Endothelial cell of umbilical vein (primary cell): ENCODE measurements around the gene IL17RD. TPM values are rescaled to one million over a fixed set of nuclear protein-coding genes. Genes with fewer than 3 reads are reported as not detected.

Source experiments
- BruUV-seq: library from RNA; stranded (reverse); fragments of 400-500 nt; replicated peaks from 2 replicates; lab custom pipeline; 2021; lab: Mats Ljungman, UMichigan
- CTCF ChIA-PET: fragments of 300-600, 350-600 bp; sonication (Branson Sonifier 250); formaldehyde crosslinking; loops from one replicate; lab custom pipeline; 2021; ENCODE audit warnings: antibody characterized with exemption, inconsistent platforms; lab: Charles Lee
- POLR2A ChIA-PET: fragments of 300-600, 350-600 bp; sonication (Branson Sonifier 250); formaldehyde crosslinking; loops from one replicate; lab custom pipeline; 2021; ENCODE audit warnings: antibody characterized with exemption, inconsistent platforms; lab: Charles Lee
- DNase-seq: peaks from one replicate; pipeline ENCODE4 v3.0.0-alpha.2; 2011; ENCODE audit warnings: low read depth, low spot score
- FAIRE-seq: peaks from 2 replicates; lab custom pipeline; 2011; peaks lifted over from hg19 to GRCh38; lab: Jason Lieb, UNC
- H2AFZ ChIP-seq: 2 replicates; pipeline ENCODE4 v1.6.0; 2012; ENCODE audit warnings: low read depth, low read length, control low read depth, inconsistent platforms
- H3K27ac ChIP-seq: 2 replicates; pipeline ENCODE4 v1.5.1; 2011; ENCODE audit warnings: low read depth, mild to moderate bottlenecking, control low read depth, low read length, moderate library complexity; ENCODE audit not compliant: insufficient read depth
- H3K27me3 ChIP-seq, 2 experiments: 2 replicates each; pipeline versions ENCODE4 v1.6.0 to v1.6.1; 2011; ENCODE audit warnings: low read length in 2 of 2, mixed read lengths in 1 of 2; ENCODE audit not compliant: control insufficient read depth in 2 of 2, insufficient read depth in 2 of 2
- H3K36me3 ChIP-seq, 2 experiments: 2 replicates in 1 of 2; 3 replicates in 1 of 2; pipeline ENCODE4 v1.5.1; 2011; ENCODE audit warnings: low read length in 2 of 2, mild to moderate bottlenecking in 1 of 2, moderate library complexity in 1 of 2; ENCODE audit not compliant: control insufficient read depth in 2 of 2, insufficient read depth in 2 of 2; ENCODE audit errors: extremely low read depth in 1 of 2
- H3K4me1 ChIP-seq: 3 replicates; pipeline ENCODE4 v1.5.1; 2011; ENCODE audit warnings: mild to moderate bottlenecking, low read length; ENCODE audit not compliant: control insufficient read depth, insufficient read depth; ENCODE audit errors: extremely low read depth
- H3K4me2 ChIP-seq: 2 replicates; pipeline ENCODE4 v1.6.1; 2011; ENCODE audit warnings: low read length, control low read depth, mixed read lengths; ENCODE audit not compliant: insufficient read depth
- H3K4me3 ChIP-seq, 3 experiments: fragments of 200-600 bp in 1 of 3; sonication (generic), shearing (Covaris generic) in 1 of 3; replicated peaks in 1 of 3; 2 replicates each; pipeline ENCODE4 v1.5.1; 2011 to 2016; ENCODE audit warnings: control low read depth in 3 of 3, low read length in 3 of 3, mild to moderate bottlenecking in 2 of 3, inconsistent platforms in 1 of 3, low read depth in 1 of 3, moderate library complexity in 1 of 3; ENCODE audit not compliant: insufficient read depth in 1 of 3
- H3K79me2 ChIP-seq: 2 replicates; pipeline ENCODE4 v1.6.0; 2012; ENCODE audit warnings: low read length, inconsistent platforms; ENCODE audit not compliant: control insufficient read depth, insufficient read depth
- H3K9ac ChIP-seq: replicated peaks from 2 replicates; pipeline ENCODE3; 2011; ENCODE audit warnings: low read length, control low read depth; ENCODE audit not compliant: insufficient read depth; ENCODE audit errors: extremely low read depth
- H3K9me1 ChIP-seq: replicated peaks from 3 replicates; pipeline ENCODE4 v1.6.0; 2011; ENCODE audit warnings: mild to moderate bottlenecking, low read length; ENCODE audit not compliant: control insufficient read depth, insufficient read depth; ENCODE audit errors: extremely low read depth
- H3K9me3 ChIP-seq: replicated peaks from 2 replicates; pipeline ENCODE4 v1.5.1; 2012; ENCODE audit warnings: low read length, inconsistent platforms; ENCODE audit not compliant: control insufficient read depth, insufficient read depth
- H4K20me1 ChIP-seq: replicated peaks from 2 replicates; pipeline ENCODE3; 2011; ENCODE audit warnings: mild to moderate bottlenecking, low read length; ENCODE audit not compliant: control insufficient read depth, insufficient read depth; ENCODE audit errors: extremely low read depth
- EZH2 ChIP-seq: IDR thresholded peaks from 2 replicates; pipeline ENCODE4 v1.6.1; 2012; ENCODE audit warnings: borderline replicate concordance, low read depth, mild to moderate bottlenecking, moderate library complexity, low read length, inconsistent platforms; ENCODE audit not compliant: severe bottlenecking
- FOS ChIP-seq: IDR thresholded peaks from 2 replicates; pipeline ENCODE4 v1.6.1; 2011; ENCODE audit warnings: mild to moderate bottlenecking, low read length, moderate library complexity, borderline replicate concordance; ENCODE audit not compliant: insufficient read depth
- GATA2 ChIP-seq: IDR thresholded peaks from 2 replicates; pipeline ENCODE4 v1.7.0; 2011; ENCODE audit warnings: low read depth, mild to moderate bottlenecking, moderate library complexity, mixed read lengths, low read length; ENCODE audit not compliant: insufficient read length, insufficient read depth
- JUN ChIP-seq: IDR thresholded peaks from 2 replicates; pipeline ENCODE4 v1.6.1; 2011; ENCODE audit warnings: borderline replicate concordance, low read depth; ENCODE audit not compliant: insufficient read length, insufficient read depth
- MYC ChIP-seq: IDR thresholded peaks from one replicate; pipeline ENCODE4 v1.6.1; 2011; ENCODE audit warnings: mild to moderate bottlenecking, low read depth, low read length
- POLR2A ChIP-seq: IDR thresholded peaks from 2 replicates; pipeline ENCODE4 v1.6.1; 2012; ENCODE audit warnings: low read depth, mild to moderate bottlenecking, control low read depth, low read length
- POLR2AphosphoS5 ChIP-seq: IDR thresholded peaks from 2 replicates; pipeline ENCODE4 v1.6.1; 2012; ENCODE audit warnings: low read depth, mild to moderate bottlenecking, control low read depth, low read length, moderate library complexity; ENCODE audit not compliant: insufficient read depth
- dilution Hi-C: fragments of 300-500 bp; cut with MboI; formaldehyde crosslinking; loops from one replicate; pipeline ENCODE4 v1.15.0; 2019; ENCODE audit warnings: low sequenced_read_pairs; ENCODE audit not compliant: extremely low pct_ligation_motif_present
- intact Hi-C: fragments of 100-400 bp; cut with micrococcal nuclease; formaldehyde crosslinking; loops from one replicate; pipeline ENCODE4 v1.10.0; 2022
- polyA plus RNA-seq, 4 experiments: library from polyadenylated mRNA; depleted of rRNA in 3 of 4; stranded (reverse) in 3 of 4; unstranded in 1 of 4; fragments of >200 nt; gene quantifications; 2 replicates each; pipeline versions ENCODE4 v1.2.1 to v1.2.3, GENCODE V29; 2011 to 2012; ENCODE audit warnings: missing spikeins in 1 of 4
- total RNA-seq: library from RNA; stranded (reverse); gene quantifications from 2 replicates; pipeline ENCODE4 v1.2.3, GENCODE V29; 2021
- TF ChIP-seq, protein P1 (sequence below), 2 donors: IDR thresholded peaks; 1 replicate in 1 of 2; 2 replicates in 1 of 2; pipeline ENCODE4 v1.5.1; 2011; ENCODE audit warnings: low read length in 2 of 2, mild to moderate bottlenecking in 2 of 2, moderate library complexity in 2 of 2, control low read depth in 1 of 2, inconsistent platforms in 1 of 2, low read depth in 1 of 2; ENCODE audit not compliant: insufficient read depth in 1 of 2; ENCODE audit errors: extremely low read depth in 1 of 2
- TF ChIP-seq, protein P2 (sequence below): IDR thresholded peaks from 2 replicates; pipeline ENCODE4 v1.6.1; 2011; ENCODE audit not compliant: insufficient read depth, insufficient read length

IL17RD gene
- total and polyA plus RNA-seq, 2 donors (not counting 3 experiments of a cell fraction or from before 2014, with no cell fraction given): 0.36 to 0.93 TPM

- H4K20me1 ChIP-seq: no peaks in the 10 kb centered on the region
- intact Hi-C loops (no loop called here), dilution Hi-C loops (no loop called here)
- peaks cover 20% of the 10 kb centered on the region for H3K4me1 ChIP-seq
- no peaks in the 10 kb centered on the region for H3K9me1 ChIP-seq
- no peak overlapping the region for H2AFZ ChIP-seq
- no peak for TF ChIP-seq MYC
- TF ChIP-seq GATA2: no peak
- no peak for TF ChIP-seq EZH2
- TF ChIP-seq, protein P1, sequence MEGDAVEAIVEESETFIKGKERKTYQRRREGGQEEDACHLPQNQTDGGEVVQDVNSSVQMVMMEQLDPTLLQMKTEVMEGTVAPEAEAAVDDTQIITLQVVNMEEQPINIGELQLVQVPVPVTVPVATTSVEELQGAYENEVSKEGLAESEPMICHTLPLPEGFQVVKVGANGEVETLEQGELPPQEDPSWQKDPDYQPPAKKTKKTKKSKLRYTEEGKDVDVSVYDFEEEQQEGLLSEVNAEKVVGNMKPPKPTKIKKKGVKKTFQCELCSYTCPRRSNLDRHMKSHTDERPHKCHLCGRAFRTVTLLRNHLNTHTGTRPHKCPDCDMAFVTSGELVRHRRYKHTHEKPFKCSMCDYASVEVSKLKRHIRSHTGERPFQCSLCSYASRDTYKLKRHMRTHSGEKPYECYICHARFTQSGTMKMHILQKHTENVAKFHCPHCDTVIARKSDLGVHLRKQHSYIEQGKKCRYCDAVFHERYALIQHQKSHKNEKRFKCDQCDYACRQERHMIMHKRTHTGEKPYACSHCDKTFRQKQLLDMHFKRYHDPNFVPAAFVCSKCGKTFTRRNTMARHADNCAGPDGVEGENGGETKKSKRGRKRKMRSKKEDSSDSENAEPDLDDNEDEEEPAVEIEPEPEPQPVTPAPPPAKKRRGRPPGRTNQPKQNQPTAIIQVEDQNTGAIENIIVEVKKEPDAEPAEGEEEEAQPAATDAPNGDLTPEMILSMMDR (IDR thresholded peaks at IDR 0.05; ENCODE audit: extremely low read depth in 1 of 2, insufficient read depth in 1 of 2, low read depth in 1 of 2, low read length in 2 of 2): no peak
- ChIA-PET POLR2A (no interaction called here), CTCF (interaction anchor here (0.6 kb wide), 1 partner anchor 10 kb away, joined by 4 read pairs; no protein-coding TSS in a partner anchor)
- no peak overlapping the region for H3K4me2 ChIP-seq
- H3K9ac ChIP-seq: no peak overlapping the region
- H3K36me3 ChIP-seq: no peaks in the 10 kb centered on the region
- H3K4me3 ChIP-seq: no peak overlapping the region
- no peak overlapping the region for H3K27ac ChIP-seq
- FAIRE-seq (no peak), DNase-seq (no peak)
- H3K9me3 ChIP-seq: no peaks in the 10 kb centered on the region
- BruUV-seq: no TSS peak
- H3K79me2 ChIP-seq: no peaks in the 10 kb centered on the region
- no peaks in the 10 kb centered on the region for H3K27me3 ChIP-seq
Observed at GRCh38 chr3:57066471-57066870, 98.7 kb downstream of the IL17RD start.

- Histone ChIP-seq H3K4me2 (no peak overlapping the region), H3K36me3 (no peaks in the 10 kb centered on the region), H3K4me3 (no peak overlapping the region), H3K9ac (no peak overlapping the region), H4K20me1 (no peaks in the 10 kb centered on the region), H2AFZ (no peak overlapping the region), H3K79me2 (no peaks in the 10 kb centered on the region), H3K27ac (no peak overlapping the region), H3K9me3 (no peaks in the 10 kb centered on the region), H3K27me3 (no peaks in the 10 kb centered on the region), H3K4me1 (peaks cover 28% of the 10 kb centered on the region), H3K9me1 (no peaks in the 10 kb centered on the region)
- CTCF ChIA-PET: interaction anchor here (0.9 to 1.0 kb wide), 2 partner anchors 48 to 58 kb away, joined by 3 read pairs; no protein-coding TSS in a partner anchor
- dilution Hi-C loops (no loop called here), intact Hi-C loops (no loop called here)
- DNase-seq: no peak
- BruUV-seq: no TSS peak
- no peak for FAIRE-seq
- POLR2A ChIA-PET: no interaction called here
- no peak for TF ChIP-seq JUN
- TF ChIP-seq, protein P2, sequence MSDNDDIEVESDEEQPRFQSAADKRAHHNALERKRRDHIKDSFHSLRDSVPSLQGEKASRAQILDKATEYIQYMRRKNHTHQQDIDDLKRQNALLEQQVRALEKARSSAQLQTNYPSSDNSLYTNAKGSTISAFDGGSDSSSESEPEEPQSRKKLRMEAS: no peak
- no peak for TF ChIP-seq MYC
- TF ChIP-seq, protein P1 (IDR thresholded peaks at IDR 0.05; ENCODE audit: extremely low read depth in 1 of 2, insufficient read depth in 1 of 2, low read depth in 1 of 2, low read length in 2 of 2): no peak
- TF ChIP-seq POLR2A: no peak
- no peak for TF ChIP-seq GATA2
- TF ChIP-seq EZH2: no peak
- no peak for TF ChIP-seq POLR2AphosphoS5
- TF ChIP-seq FOS: no peak
Observed at GRCh38 chr3:57065588-57065987, 99.6 kb downstream of the IL17RD start.
